ENCODE data around the gene CCDC39.
"Not testable (repeated sequence)": the region's sequence is repeated elsewhere in the genome, so short reads cannot be mapped to it uniquely, and the experiment has no call there.

Gene CCDC39

DNA sequence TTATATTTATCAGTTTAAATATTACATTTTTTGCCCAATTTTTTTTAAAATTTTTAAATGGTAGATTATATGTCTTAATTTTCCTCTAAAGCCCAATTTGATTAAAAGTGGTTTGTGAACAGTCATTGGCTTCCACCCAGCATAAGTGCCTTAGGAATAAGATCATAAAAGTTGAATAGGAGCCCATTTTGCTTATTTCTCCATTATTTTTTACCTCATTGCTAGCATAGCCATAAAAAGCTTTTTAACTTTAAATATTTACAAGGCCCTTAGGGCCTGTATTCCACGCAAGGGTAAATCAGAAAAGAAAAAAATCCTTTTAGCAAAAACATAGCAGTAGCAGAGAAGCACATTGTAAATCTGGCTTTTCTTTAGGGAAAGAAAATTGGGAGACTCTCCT is 68.3 kb downstream of the CCDC39 start:
- DNase-seq (ENCODE audit: low read depth) = peak; percentile 21
- no peak overlapping the region for H3K4me3 ChIP-seq (ENCODE audit: low read length)
- TF ChIP-seq CTCF (conservative IDR thresholded peaks at IDR 0.05; ENCODE audit: low read length) = no peak

- peak within 1 kb of the TSS; percentile 84 for H3K4me3 ChIP-seq (ENCODE audit: low read length)
- TF ChIP-seq CTCF (conservative IDR thresholded peaks at IDR 0.05; ENCODE audit: low read length) = no peak
- peak; percentile 96 for DNase-seq (ENCODE audit: low read depth)
These were observed 77.3 kb downstream of the CCDC39 start, which contains the start of gene TTC14 for GRCh38 chr3:180601688-180602666. Gene TTC14, plus strand, starts transcription at chr3:180602163. Its CDS starts 99 bp downstream, at chr3:180602262.

DNA sequence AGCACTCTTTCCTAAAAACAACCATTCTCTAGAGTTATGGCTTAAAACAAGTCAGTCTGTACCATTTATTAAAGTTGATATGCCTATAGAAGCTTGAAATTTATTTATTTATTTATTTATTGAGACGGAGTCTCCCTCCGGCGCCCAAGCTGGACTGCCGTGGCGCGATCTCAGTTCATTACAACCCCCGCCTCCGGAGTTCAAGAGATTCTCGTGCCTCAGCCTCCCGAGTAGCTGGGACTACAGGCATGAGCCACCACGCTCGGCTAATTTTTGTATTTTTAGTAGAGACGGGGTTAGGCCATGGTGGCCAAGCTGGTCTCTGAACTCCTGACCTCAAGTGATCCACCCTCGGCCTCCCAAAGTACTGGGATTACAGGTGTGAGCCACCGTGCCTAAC is 78.8 kb downstream of the CCDC39 start:
- no peak for DNase-seq (ENCODE audit: low read depth)
- H3K4me3 ChIP-seq (ENCODE audit: low read length) = no peak overlapping the region
- TF ChIP-seq CTCF (conservative IDR thresholded peaks at IDR 0.05; ENCODE audit: low read length) = no peak

DNA sequence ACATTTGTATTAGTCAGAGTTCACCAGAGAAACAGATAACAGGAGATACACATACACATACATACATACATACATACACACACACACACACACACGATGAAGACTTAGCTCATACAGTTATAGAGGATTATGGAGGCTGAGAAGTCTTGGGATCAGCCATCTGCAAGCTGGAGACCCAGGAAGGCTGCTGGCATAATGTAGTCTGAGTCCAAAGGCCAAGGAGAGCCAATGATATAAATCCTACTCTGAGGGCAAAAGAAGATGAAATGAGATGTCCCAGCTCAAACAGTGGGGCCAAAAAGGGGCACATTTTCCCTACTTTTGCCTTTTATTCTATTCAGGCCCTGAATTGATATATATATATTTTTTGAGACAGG is 83.7 kb downstream of the CCDC39 start:
- no peak for DNase-seq (ENCODE audit: low read depth)
- H3K4me3 ChIP-seq (ENCODE audit: low read length) = no peak overlapping the region
- no peak for TF ChIP-seq CTCF (conservative IDR thresholded peaks at IDR 0.05; ENCODE audit: low read length)

- no peak overlapping the region for H3K4me3 ChIP-seq (ENCODE audit: low read length)
- TF ChIP-seq CTCF (conservative IDR thresholded peaks at IDR 0.05; ENCODE audit: low read length) = peak; percentile 70
- DNase-seq (ENCODE audit: low read depth) = peak; percentile 51
These were observed 84.4 kb downstream of the CCDC39 start for GRCh38 chr3:180594631-180595558.

GRCh38 chr3:180593631-180594030 is 85.7 kb downstream of the CCDC39 start:
- not testable (repeated sequence) for DNase-seq (ENCODE audit: low read depth); H3K4me3 ChIP-seq (ENCODE audit: low read length)

- no peak for TF ChIP-seq CTCF (conservative IDR thresholded peaks at IDR 0.05; ENCODE audit: low read length)
- no peak for DNase-seq (ENCODE audit: low read depth)
- no peak overlapping the region for H3K4me3 ChIP-seq (ENCODE audit: low read length)
These were observed 88.9 kb downstream of the CCDC39 start for GRCh38 chr3:180590396-180590795.

All from AG10803 (cell line).